HepG2 (cell line): ENCODE data around the gene ALOX5AP. TPM values are rescaled to one million over a fixed set of nuclear protein-coding genes. Genes with fewer than 3 reads are reported as not detected.

ENCODE experiments used
- ATAC-seq: fragments of 200-7000 bp; cut with Tn5 transposase; 3 replicates; pipeline ENCODE4 v1.9.1; 2020; ENCODE audit warnings: mild to moderate bottlenecking, moderate library complexity
- BruUV-seq: library from RNA; stranded (reverse); fragments of 400-500 nt; replicated peaks from 2 replicates; lab custom pipeline; 2021; lab: Mats Ljungman, UMichigan
- CTCF ChIA-PET: fragments of 300-600 bp; formaldehyde crosslinking; extraction: SDS; loops from one replicate; lab custom pipeline; 2021; ENCODE audit warnings: low total read pairs, inconsistent platforms, low intra/inter-chr PET ratio; lab: Yijun Ruan, JAX
- POLR2A ChIA-PET: fragments of 350-600 bp; sonication (Branson Sonifier 250); formaldehyde crosslinking; loops from one replicate; lab custom pipeline; 2020; ENCODE audit warnings: antibody characterized with exemption, inconsistent platforms; lab: Yijun Ruan, JAX
- DNase-seq: peaks from one replicate; pipeline ENCODE4 v3.0.0-alpha.2; 2015; ENCODE audit warnings: low spot score
- FAIRE-seq: peaks from 3 replicates; lab custom pipeline; 2011; peaks lifted over from hg19 to GRCh38; lab: Jason Lieb, UNC
- H2AFZ ChIP-seq: one replicate; pipeline ENCODE4 v1.6.1; 2011; ENCODE audit warnings: low read length, inconsistent platforms
- H3K27ac ChIP-seq: fragments of 300-600 bp; 3 replicates; pipeline ENCODE4 v1.8.0; 2011; ENCODE audit warnings: mixed run types, mild to moderate bottlenecking, mixed read lengths, low read length, inconsistent platforms; ENCODE audit not compliant: insufficient read depth; ENCODE audit errors: extremely low read length
- H3K27me3 ChIP-seq, 2 experiments: fragments of 200-600 bp in 1 of 2; 2 replicates in 1 of 2; 3 replicates in 1 of 2; pipeline versions ENCODE4 v1.6.0 to v1.8.0; 2011; ENCODE audit warnings: low read length in 2 of 2, mild to moderate bottlenecking in 2 of 2, moderate library complexity in 2 of 2, inconsistent platforms in 1 of 2; ENCODE audit not compliant: insufficient read depth in 2 of 2, control insufficient read depth in 1 of 2
- H3K36me3 ChIP-seq, 2 experiments: fragments of 200-600 bp in 1 of 2; replicated peaks in 1 of 2; 2 replicates in 1 of 2; 3 replicates in 1 of 2; pipeline versions ENCODE4 v1.5.1 to v1.8.0; 2011; ENCODE audit warnings: low read length in 2 of 2, inconsistent platforms in 1 of 2; ENCODE audit not compliant: insufficient read depth in 2 of 2, control insufficient read depth in 1 of 2
- H3K4me1 ChIP-seq: 2 replicates; pipeline ENCODE4 v1.5.1; 2012; ENCODE audit warnings: low read length, inconsistent platforms; ENCODE audit not compliant: insufficient read depth
- H3K4me2 ChIP-seq: 2 replicates; pipeline ENCODE4 v1.6.0; 2011; ENCODE audit warnings: low read depth, low read length, inconsistent platforms
- H3K4me3 ChIP-seq, 3 experiments: fragments of 200-600 bp in 1 of 3; sonication (generic), shearing (Covaris generic) in 1 of 3; replicated peaks in 1 of 3; 2 replicates each; pipeline ENCODE4 v1.5.1; 2011 to 2016; ENCODE audit warnings: low read length in 3 of 3, inconsistent platforms in 2 of 3, low read depth in 2 of 3, mild to moderate bottlenecking in 2 of 3, control low read depth in 1 of 3, mixed read lengths in 1 of 3; ENCODE audit not compliant: insufficient read depth in 1 of 3
- H3K79me2 ChIP-seq: one replicate; pipeline ENCODE4 v1.6.1; 2011; ENCODE audit warnings: low read length, inconsistent platforms; ENCODE audit not compliant: insufficient read depth
- H3K9ac ChIP-seq: 2 replicates; pipeline ENCODE4 v1.6.0; 2011; ENCODE audit warnings: mild to moderate bottlenecking, low read depth, low read length, inconsistent platforms; ENCODE audit not compliant: insufficient read depth
- H3K9me3 ChIP-seq: 2 replicates; pipeline ENCODE4 v1.5.1; 2012; ENCODE audit warnings: mild to moderate bottlenecking, low read length
- H4K20me1 ChIP-seq: 2 replicates; pipeline ENCODE4 v1.6.0; 2011; ENCODE audit warnings: inconsistent platforms, mild to moderate bottlenecking, low read length, moderate library complexity; ENCODE audit not compliant: insufficient read depth
- E2F5 ChIP-seq: sonication (generic); formaldehyde crosslinking; conservative IDR thresholded peaks from 2 replicates; pipeline ENCODE4 v1.4.0; 2020; ENCODE audit warnings: missing genetic modification reagents
- IRX3 ChIP-seq: sonication (generic); formaldehyde crosslinking; IDR thresholded peaks from 2 replicates; pipeline ENCODE4 v1.8.1; 2023; ENCODE audit warnings: mild to moderate bottlenecking, low read depth, missing genetic modification reagents, borderline replicate concordance
- NFYC ChIP-seq: IDR thresholded peaks from 2 replicates; pipeline ENCODE4 v1.6.1; 2016; ENCODE audit warnings: missing genetic modification reagents, missing compliant biosample characterization
- RNF219 ChIP-seq: sonication (generic); formaldehyde crosslinking; IDR thresholded peaks from 2 replicates; pipeline ENCODE4 v1.5.0; 2020; ENCODE audit warnings: mild to moderate bottlenecking, missing genetic modification reagents
- SIX1 ChIP-seq: sonication (generic); formaldehyde crosslinking; IDR thresholded peaks from 2 replicates; pipeline ENCODE4 v1.4.0; 2020; ENCODE audit warnings: missing genetic modification reagents, borderline replicate concordance
- SMC3 ChIP-seq: IDR thresholded peaks from 2 replicates; pipeline ENCODE4 v1.6.1; 2011; ENCODE audit warnings: low read length, improper control_type of control experiment
- SOX13 ChIP-seq, 3 experiments: fragments of 450-650 bp in 1 of 3; sonication (generic) in 1 of 3; formaldehyde crosslinking in 1 of 3; IDR thresholded peaks in 2 of 3; conservative IDR thresholded peaks in 1 of 3; 2 replicates each; pipeline versions ENCODE4 v1.5.0 to v1.6.1; 2016 to 2020; ENCODE audit warnings: antibody characterized with exemption in 1 of 3, mild to moderate bottlenecking in 1 of 3, missing compliant biosample characterization in 1 of 3, missing genetic modification reagents in 1 of 3, moderate library complexity in 1 of 3
- ZBTB37 ChIP-seq: sonication (generic); formaldehyde crosslinking; IDR thresholded peaks from 2 replicates; pipeline ENCODE4 v1.4.0; 2020; ENCODE audit warnings: mild to moderate bottlenecking, missing genetic modification reagents
- ZFYVE20 ChIP-seq: sonication (generic); formaldehyde crosslinking; IDR thresholded peaks from 2 replicates; pipeline ENCODE4 v1.8.0; 2023; ENCODE audit warnings: low read depth, mild to moderate bottlenecking, moderate library complexity, missing genetic modification reagents, borderline replicate concordance
- ZMYM4 ChIP-seq: sonication (generic); formaldehyde crosslinking; IDR thresholded peaks from 2 replicates; pipeline ENCODE4 v1.8.1; 2023; ENCODE audit warnings: mild to moderate bottlenecking, missing genetic modification reagents
- ZNF260 ChIP-seq: sonication (generic); formaldehyde crosslinking; IDR thresholded peaks from 2 replicates; pipeline ENCODE4 v1.4.0; 2020; ENCODE audit warnings: missing genetic modification reagents, low read depth, mild to moderate bottlenecking, borderline replicate concordance
- ZNF44 ChIP-seq: sonication (generic); formaldehyde crosslinking; IDR thresholded peaks from 2 replicates; pipeline ENCODE4 v1.5.1; 2020; ENCODE audit warnings: mild to moderate bottlenecking, missing genetic modification reagents
- ZNF552 ChIP-seq: sonication (generic); formaldehyde crosslinking; IDR thresholded peaks from 2 replicates; pipeline ENCODE4 v1.9.0; 2022; ENCODE audit warnings: missing genetic modification reagents, mild to moderate bottlenecking, borderline replicate concordance
- ZNF589 ChIP-seq: sonication (generic); formaldehyde crosslinking; conservative IDR thresholded peaks from 2 replicates; pipeline ENCODE4 v1.8.0; 2022; ENCODE audit warnings: mild to moderate bottlenecking, moderate library complexity, missing genetic modification reagents
- WGBS: methylation state at CpG from one replicate; pipeline ENCODE4 v1.1.6; 2017; ENCODE audit warnings: low lambda C conversion rate; 5-methylcytosine and 5-hydroxymethylcytosine counted together
- in situ Hi-C: cut with HindIII; loops from 2 replicates; pipeline ENCODE4 v1.10.0; 2017; ENCODE audit warnings: low pct_unique_long_range_greater_than_20kb; ENCODE audit not compliant: extremely low pct_ligation_motif_present
- intact Hi-C: fragments of 100-400 bp; cut with micrococcal nuclease; formaldehyde crosslinking; loops from one replicate; pipeline ENCODE4 v1.10.0; 2022; ENCODE audit not compliant: unreplicated experiment
- polyA plus RNA-seq, 8 experiments: library from polyadenylated mRNA; depleted of rRNA in 3 of 8; stranded (reverse) in 7 of 8; unstranded in 1 of 8; fragments of >200 nt; fragmentation: Illumina TruSeq in 4 of 8; extraction: Trizol in 4 of 8; gene quantifications; 2 replicates each; pipeline versions ENCODE4 v1.2.1 to v1.2.3, GENCODE V29; 2011 to 2016; ENCODE audit warnings: low read depth in 4 of 8, missing spikeins in 1 of 8, mixed read lengths in 1 of 8; ENCODE audit not compliant: insufficient read depth in 1 of 8
- total RNA-seq, 5 experiments: library from RNA; depleted of rRNA; stranded (reverse); fragments of >200 nt; fragmentation: Illumina TruSeq; extraction: Trizol; gene quantifications; 2 replicates each; pipeline ENCODE4 v1.2.3, GENCODE V29; 2016; ENCODE audit warnings: low read depth in 1 of 5

The ALOX5AP gene
- total and polyA plus RNA-seq, 2 of the 13 experiments (the other 11 are each of a cell fraction or from before 2014, with no cell fraction given) = 0.97 to 1.2 TPM

GRCh38 chr13:30779608-30780007 is 44.3 kb downstream of the ALOX5AP start:
- Histone ChIP-seq H3K9ac (no peak overlapping the region), H3K4me3 (no peak overlapping the region), H3K36me3 (no peaks in the 10 kb centered on the region), H3K9me3 (no peaks in the 10 kb centered on the region), H3K4me1 (peaks cover 11% of the 10 kb centered on the region), H2AFZ (no peak overlapping the region), H4K20me1 (no peaks in the 10 kb centered on the region), H3K27ac (no peak overlapping the region), H3K27me3 (peaks cover 0 to 2% of the 10 kb centered on the region in 2 experiments; a peak in 2 of 5 replicates), H3K79me2 (no peaks in the 10 kb centered on the region), H3K4me2 (no peak overlapping the region)
- 28% methylated on average over 3 of the region's 3 CpGs for WGBS
- intact Hi-C loops = no loop called here
- BruUV-seq = no TSS peak
- in situ Hi-C loops = no loop called here
- ATAC-seq = no peak
- POLR2A ChIA-PET = no interaction called here
- CTCF ChIA-PET = no interaction called here
- no peak for DNase-seq
- no peak for FAIRE-seq
- TF ChIP-seq ZMYM4 (CRISPR knock-in tag) (no peak), SIX1 (no peak), RNF219 (CRISPR knock-in tag) (no peak), IRX3 (no peak), SMC3 (no peak), ZNF589 (no peak), NFYC (CRISPR knock-in tag) (no peak), ZNF44 (CRISPR knock-in tag) (no peak), ZBTB37 (CRISPR knock-in tag) (no peak), ZNF260 (CRISPR knock-in tag) (no peak), ZFYVE20 (CRISPR knock-in tag) (no peak), E2F5 (CRISPR knock-in tag) (no peak), ZNF552 (CRISPR knock-in tag) (no peak), SOX13 (IDR thresholded peaks at IDR 0.05) (no peak), SOX13 (CRISPR knock-in tag; conservative IDR thresholded peaks at IDR 0.05 in 1 of 2, IDR thresholded peaks at IDR 0.05 in 1 of 2) (no peak)
- TF ChIP-seq, all 625 proteins: peak for 0
